H1 (cell line): ENCODE measurements around the gene UBA6. TPM values are rescaled to one million over a fixed set of nuclear protein-coding genes. Genes with fewer than 3 reads are reported as not detected.

Source experiments
- CTCF ChIA-PET: fragments of 300-600 bp; sonication (Branson Sonifier 250); formaldehyde crosslinking; loops from one replicate; lab custom pipeline; 2021; ENCODE audit not compliant: partially characterized antibody; lab: Charles Lee
- POLR2A ChIA-PET: fragments of 300-600 bp; sonication (Branson Sonifier 250); formaldehyde crosslinking; loops from one replicate; lab custom pipeline; 2021; ENCODE audit warnings: inconsistent platforms; ENCODE audit not compliant: partially characterized antibody; lab: Charles Lee
- DNase-seq, 2 experiments: peaks; one replicate each; pipeline versions ENCODE4 v3.0.0 to v3.0.0-alpha.2; 2010 to 2022; ENCODE audit warnings: low spot score in 2 of 2, low read depth in 1 of 2, mixed read lengths in 1 of 2
- FAIRE-seq: peaks from 2 replicates; lab custom pipeline; 2011; peaks lifted over from hg19 to GRCh38; lab: Jason Lieb, UNC
- H2AFZ ChIP-seq: 2 replicates; pipeline ENCODE4 v1.8.1; 2012; ENCODE audit warnings: low read length, inconsistent platforms
- H2AK5ac ChIP-seq: 2 replicates; pipeline ENCODE4 v1.6.1; 2013; ENCODE audit warnings: low read depth, low read length
- H2BK120ac ChIP-seq: replicated peaks from 2 replicates; pipeline ENCODE3; 2013; ENCODE audit warnings: low read depth, low read length, inconsistent platforms
- H2BK12ac ChIP-seq: 2 replicates; pipeline ENCODE4 v1.6.1; 2013; ENCODE audit warnings: low read depth, low read length
- H2BK15ac ChIP-seq: 2 replicates; pipeline ENCODE4 v1.6.1; 2013; ENCODE audit warnings: low read length
- H2BK20ac ChIP-seq: 2 replicates; pipeline ENCODE4 v1.6.1; 2013; ENCODE audit warnings: low read length
- H2BK5ac ChIP-seq: 2 replicates; pipeline ENCODE4 v1.6.1; 2013; ENCODE audit warnings: low read depth, low read length
- H3K14ac ChIP-seq: 2 replicates; pipeline ENCODE4 v1.6.1; 2013; ENCODE audit warnings: inconsistent platforms; ENCODE audit not compliant: insufficient read length
- H3K18ac ChIP-seq: 2 replicates; pipeline ENCODE4 v1.6.1; 2013; ENCODE audit warnings: low read length; ENCODE audit errors: extremely low read depth
- H3K23ac ChIP-seq: 2 replicates; pipeline ENCODE4 v1.6.1; 2013; ENCODE audit warnings: inconsistent platforms; ENCODE audit not compliant: insufficient read length
- H3K23me2 ChIP-seq: 2 replicates; pipeline ENCODE4 v1.6.1; 2013; ENCODE audit warnings: low read depth, low read length
- H3K27ac ChIP-seq: 2 replicates; pipeline ENCODE4 v1.6.1; 2011; ENCODE audit warnings: low read depth, low read length, inconsistent platforms
- H3K27me3 ChIP-seq, 4 experiments: replicated peaks in 1 of 4; 1 replicate in 1 of 4; 2 replicates in 3 of 4; pipeline versions ENCODE4 v1.6.1 to v1.8.1; 2011 to 2013; ENCODE audit warnings: low read length in 3 of 4, mild to moderate bottlenecking in 3 of 4, inconsistent platforms in 2 of 4, mixed read lengths in 2 of 4, moderate library complexity in 1 of 4; ENCODE audit not compliant: control insufficient read depth in 3 of 4, insufficient read depth in 3 of 4; ENCODE audit errors: extremely low read depth in 1 of 4
- H3K36me3 ChIP-seq, 4 experiments: 2 replicates each; pipeline versions ENCODE4 v1.6.1 to v1.8.1; 2011 to 2013; ENCODE audit warnings: mild to moderate bottlenecking in 4 of 4, low read length in 3 of 4, moderate library complexity in 2 of 4, control low read depth in 1 of 4, inconsistent platforms in 1 of 4; ENCODE audit not compliant: insufficient read depth in 4 of 4, control insufficient read depth in 2 of 4
- H3K4ac ChIP-seq: replicated peaks from 2 replicates; pipeline ENCODE3; 2013; ENCODE audit warnings: low read length, low read depth, mixed read lengths, inconsistent platforms; ENCODE audit not compliant: insufficient read length
- H3K4me1 ChIP-seq, 4 experiments: replicated peaks in 1 of 4; 1 replicate in 1 of 4; 2 replicates in 3 of 4; pipeline versions ENCODE4 v1.6.1 to v1.8.1; 2011 to 2013; ENCODE audit warnings: low read length in 3 of 4, inconsistent platforms in 2 of 4, mixed read lengths in 1 of 4; ENCODE audit not compliant: insufficient read depth in 4 of 4, control insufficient read depth in 3 of 4
- H3K4me2 ChIP-seq, 2 experiments: 2 replicates each; pipeline versions ENCODE4 v1.6.1 to v1.8.1; 2011 to 2013; ENCODE audit warnings: low read depth in 2 of 2, low read length in 2 of 2, control low read depth in 1 of 2, inconsistent platforms in 1 of 2, mild to moderate bottlenecking in 1 of 2; ENCODE audit not compliant: insufficient read depth in 1 of 2
- H3K4me3 ChIP-seq, 4 experiments: fragments of 200-600, 300-600 bp in 1 of 4; sonication (generic), shearing (Covaris generic), sonication (Bioruptor Twin) in 1 of 4; 2 replicates each; pipeline versions ENCODE4 v1.5.1 to v1.8.1; 2011 to 2016; ENCODE audit warnings: low read length in 4 of 4, low read depth in 3 of 4, control low read depth in 2 of 4, inconsistent platforms in 2 of 4, mild to moderate bottlenecking in 2 of 4, mixed read lengths in 1 of 4, moderate library complexity in 1 of 4; ENCODE audit not compliant: insufficient read depth in 2 of 4; ENCODE audit errors: extremely low read depth in 1 of 4
- H3K56ac ChIP-seq: replicated peaks from 2 replicates; pipeline ENCODE3; 2013; ENCODE audit warnings: low read depth, mild to moderate bottlenecking, mixed read lengths, low read length, inconsistent platforms; ENCODE audit not compliant: insufficient read length
- H3K79me1 ChIP-seq: 2 replicates; pipeline ENCODE4 v1.6.1; 2013; ENCODE audit warnings: low read depth, low read length, control low read depth
- H3K79me2 ChIP-seq, 2 experiments: 2 replicates each; pipeline versions ENCODE4 v1.6.1 to v1.8.1; 2012 to 2013; ENCODE audit warnings: low read length in 2 of 2, mild to moderate bottlenecking in 2 of 2, inconsistent platforms in 1 of 2; ENCODE audit not compliant: insufficient read depth in 2 of 2, control insufficient read depth in 1 of 2
- H3K9ac ChIP-seq, 4 experiments: replicated peaks in 1 of 4; 1 replicate in 1 of 4; 2 replicates in 3 of 4; pipeline versions ENCODE4 v1.6.1 to v1.8.1; 2011 to 2013; ENCODE audit warnings: low read depth in 3 of 4, low read length in 3 of 4, control low read depth in 2 of 4, mild to moderate bottlenecking in 2 of 4, moderate library complexity in 2 of 4, inconsistent platforms in 1 of 4; ENCODE audit errors: extremely low read depth in 1 of 4
- H3K9me3 ChIP-seq, 2 experiments: 2 replicates each; pipeline versions ENCODE4 v1.6.1 to v1.8.1; 2012 to 2013; ENCODE audit warnings: mild to moderate bottlenecking in 2 of 2, moderate library complexity in 2 of 2, control low read depth in 1 of 2, inconsistent platforms in 1 of 2, low read depth in 1 of 2, low read length in 1 of 2, mixed read lengths in 1 of 2; ENCODE audit not compliant: insufficient read depth in 2 of 2
- H4K20me1 ChIP-seq, 2 experiments: replicated peaks in 1 of 2; 2 replicates each; pipeline versions ENCODE3 to v1.8.1; 2011 to 2013; ENCODE audit warnings: inconsistent platforms in 2 of 2, low read length in 2 of 2, mild to moderate bottlenecking in 1 of 2; ENCODE audit not compliant: insufficient read depth in 2 of 2, control insufficient read depth in 1 of 2
- H4K5ac ChIP-seq: 2 replicates; pipeline ENCODE4 v1.6.1; 2013; ENCODE audit warnings: low read length, low read depth, mixed read lengths, inconsistent platforms; ENCODE audit not compliant: insufficient read length
- H4K8ac ChIP-seq: 2 replicates; pipeline ENCODE4 v1.8.0; 2013; ENCODE audit warnings: mild to moderate bottlenecking, moderate library complexity, low read length, inconsistent platforms; ENCODE audit not compliant: insufficient read depth; ENCODE audit errors: extremely low read depth
- H4K91ac ChIP-seq: replicated peaks from 2 replicates; pipeline ENCODE3; 2013; ENCODE audit warnings: low read length, mixed read lengths, inconsistent platforms; ENCODE audit not compliant: insufficient read length
- BCL11A ChIP-seq, 2 experiments: IDR thresholded peaks; one replicate each; pipeline ENCODE4 v1.6.1; 2011; ENCODE audit warnings: low read depth in 2 of 2, low read length in 2 of 2, mild to moderate bottlenecking in 2 of 2
- CEBPB ChIP-seq: IDR thresholded peaks from 2 replicates; pipeline ENCODE4 v1.6.1; 2012; ENCODE audit warnings: low read depth, low read length
- CHD2 ChIP-seq: IDR thresholded peaks from 2 replicates; pipeline ENCODE4 v1.6.1; 2012; ENCODE audit warnings: low read length, improper control_type of control experiment
- CREB1 ChIP-seq: IDR thresholded peaks from 2 replicates; pipeline ENCODE4 v1.6.1; 2012; ENCODE audit warnings: inconsistent platforms
- KDM5A ChIP-seq: fragments of 200-600 bp; IDR thresholded peaks from 2 replicates; pipeline ENCODE4 v1.7.1; 2012; ENCODE audit warnings: mild to moderate bottlenecking, low read length, inconsistent platforms, mixed read lengths
- MAX ChIP-seq: IDR thresholded peaks from 2 replicates; pipeline ENCODE4 v1.6.1; 2012; ENCODE audit warnings: inconsistent platforms
- PHF8 ChIP-seq: fragments of 200-600 bp; sonication (generic); conservative IDR thresholded peaks from 2 replicates; pipeline ENCODE4 v1.7.1; 2012; ENCODE audit warnings: low read depth, mild to moderate bottlenecking, inconsistent platforms, low read length, moderate library complexity
- RAD21 ChIP-seq, 2 experiments: IDR thresholded peaks in 1 of 2; conservative IDR thresholded peaks in 1 of 2; 2 replicates each; pipeline ENCODE4 v1.6.1; 2011; ENCODE audit warnings: low read depth in 2 of 2, low read length in 2 of 2, improper control_type of control experiment in 1 of 2, inconsistent platforms in 1 of 2, mild to moderate bottlenecking in 1 of 2, moderate library complexity in 1 of 2
- RBBP5 ChIP-seq: IDR thresholded peaks from 2 replicates; pipeline ENCODE4 v1.7.1; 2012; ENCODE audit warnings: low read depth, mild to moderate bottlenecking, inconsistent platforms, low read length, moderate library complexity, borderline replicate concordance
- SRF ChIP-seq: IDR thresholded peaks from 2 replicates; pipeline ENCODE4 v1.6.1; 2011; ENCODE audit warnings: mild to moderate bottlenecking, low read depth, low read length, moderate library complexity
- SUZ12 ChIP-seq: fragments of 200-600 bp; sonication (generic); IDR thresholded peaks from 2 replicates; pipeline ENCODE4 v1.6.1; 2012; ENCODE audit warnings: mild to moderate bottlenecking, inconsistent platforms, low read length, moderate library complexity, mixed read lengths
- TAF1 ChIP-seq: IDR thresholded peaks from 2 replicates; pipeline ENCODE4 v1.6.1; 2011; ENCODE audit warnings: mild to moderate bottlenecking, low read depth, low read length
- WGBS, 2 experiments: shearing (Covaris generic) in 1 of 2; methylation state at CpG; one replicate each; pipeline versions ENCODE4 v1.1.6 to v1.1.7; 2013 to 2015; ENCODE audit warnings: low lambda C conversion rate in 2 of 2, mixed read lengths in 2 of 2, inconsistent platforms in 1 of 2, low coverage in 1 of 2, missing lambda C conversion rate in 1 of 2; ENCODE audit not compliant: insufficient replicate concordance in 2 of 2, insufficient coverage in 1 of 2, insufficient read length in 1 of 2; ENCODE audit errors: extremely low coverage in 1 of 2, missing lambda C conversion rate in 1 of 2; 5-methylcytosine and 5-hydroxymethylcytosine counted together
- polyA plus RNA-seq, 7 experiments: library from polyadenylated mRNA; depleted of rRNA in 3 of 7; stranded (reverse) in 5 of 7; unstranded in 2 of 7; fragments of >200 nt in 5 of 7; fragments of 200-250 nt in 2 of 7; gene quantifications; 1 replicate in 5 of 7; 2 replicates in 1 of 7; 4 replicates in 1 of 7; pipeline versions ENCODE4 v1.2.1 to v1.2.3, GENCODE V29; 2011 to 2013; ENCODE audit warnings: missing spikeins in 2 of 7, mixed read lengths in 2 of 7
- total RNA-seq: library from RNA; stranded (reverse); fragmentation: NEBNext Ultra II Directional; extraction: Animal tissue kit (Norgen Biotek cat#: 25700); gene quantifications from 2 replicates; pipeline ENCODE4 v1.2.1, GENCODE V29; 2021

The UBA6 gene
- total and polyA plus RNA-seq, 2 of the 8 experiments (the other 6 are each of a cell fraction or from before 2014, with no cell fraction given) = 17.4 to 74.3 TPM

- H4K91ac ChIP-seq = no peak overlapping the region
- H2BK15ac ChIP-seq = no peak overlapping the region
- peaks cover 1% of the 10 kb centered on the region; the same call in 1 of the 2 replicates for H3K23me2 ChIP-seq
- no peak overlapping the region for H3K9ac ChIP-seq
- H2BK5ac ChIP-seq = no peak overlapping the region
- H4K5ac ChIP-seq = no peak overlapping the region
- H3K4me2 ChIP-seq = no peak overlapping the region
- POLR2A ChIA-PET = no interaction called here
- 94% methylated on average over 2 of the region's 2 CpGs; no CpG with 5 or more reads in 1 of the 2 experiments for WGBS, 2 experiments
- H4K8ac ChIP-seq = no peak overlapping the region
- peaks cover 3 to 60% of the 10 kb centered on the region in 2 experiments; a peak in 3 of 4 replicates for H3K79me2 ChIP-seq
- H3K4me3 ChIP-seq = no peak overlapping the region
- 0 out of 2 replicates have a peak, but pooled peaks cover 2% of the 10 kb centered on the region for H3K79me1 ChIP-seq
- no peaks in the 10 kb centered on the region for H3K9me3 ChIP-seq
- no peak overlapping the region for H3K56ac ChIP-seq
- no peak overlapping the region for H3K18ac ChIP-seq
- DNase-seq = no peak
- no peak overlapping the region for H2AFZ ChIP-seq
- no peak overlapping the region for H2BK20ac ChIP-seq
- H4K20me1 ChIP-seq = no peaks in the 10 kb centered on the region
- FAIRE-seq = no peak
- H3K27me3 ChIP-seq = no peaks in the 10 kb centered on the region
- no peak overlapping the region for H2BK12ac ChIP-seq
- no peak overlapping the region for H2AK5ac ChIP-seq
- H2BK120ac ChIP-seq = no peak overlapping the region
- H3K14ac ChIP-seq = no peak overlapping the region
- no peak overlapping the region for H3K23ac ChIP-seq
- H3K27ac ChIP-seq = no peak overlapping the region
- CTCF ChIA-PET = no interaction called here
- H3K4me1 ChIP-seq = no peaks in the 10 kb centered on the region; a peak in 2 of 7 replicates
- no peak overlapping the region for H3K4ac ChIP-seq
- peaks cover 0 to 2% (median 0%) of the 10 kb centered on the region in 4 experiments; a peak in 1 of 8 replicates for H3K36me3 ChIP-seq
- TF ChIP-seq SUZ12 (no peak), KDM5A (no peak), CHD2 (no peak), BCL11A (IDR thresholded peaks at IDR 0.05; ENCODE audit: low read depth in 2 of 2, low read length in 2 of 2) (no peak), RAD21 (IDR thresholded peaks at IDR 0.05 in 1 of 2, conservative IDR thresholded peaks at IDR 0.05 in 1 of 2; ENCODE audit: low read depth in 2 of 2, low read length in 2 of 2) (no peak), CREB1 (no peak), CEBPB (no peak), RBBP5 (no peak), PHF8 (no peak), TAF1 (no peak), MAX (no peak), SRF (no peak)
These were observed 3.9 kb upstream of the UBA6 start for GRCh38 chr4:67704843-67705242.
